T-helper 22 cell (primary cell): ENCODE results near the gene ADRA2B.
"Not testable (repeated sequence)": the region's sequence is repeated elsewhere in the genome, so short reads cannot be mapped to it uniquely, and the experiment has no call there.

Experiments
- DNase-seq: peaks from one replicate; pipeline ENCODE4 v3.0.0-alpha.2; 2020; ENCODE audit warnings: low read depth

ADRA2B gene

GRCh38 chr2:96088340-96089335 is 27.7 kb downstream of the ADRA2B start:
- no peak for DNase-seq

GRCh38 chr2:96087130-96087529 is 29.2 kb downstream of the ADRA2B start:
- DNase-seq, result no peak

GRCh38 chr2:96085541-96086355 is 30.6 kb downstream of the ADRA2B start:
- DNase-seq, result no peak

- DNase-seq, result not testable (repeated sequence)
These were observed 31.4 kb downstream of the ADRA2B start for GRCh38 chr2:96084858-96085518.

- DNase-seq, result no peak
These were observed 32.1 kb downstream of the ADRA2B start for GRCh38 chr2:96083989-96084857.

- no peak for DNase-seq
These were observed 33.1 kb downstream of the ADRA2B start for GRCh38 chr2:96083064-96083939.

GRCh38 chr2:96082211-96083063 is 33.9 kb downstream of the ADRA2B start:
- DNase-seq, result no peak

- no peak for DNase-seq
These were observed 35.3 kb downstream of the ADRA2B start for GRCh38 chr2:96081042-96081441.

GRCh38 chr2:96075199-96075771 is 41.1 kb downstream of the ADRA2B start:
- no peak for DNase-seq

GRCh38 chr2:96074156-96074555 is 42.2 kb downstream of the ADRA2B start:
- no peak for DNase-seq

GRCh38 chr2:96073170-96073775 is 43.1 kb downstream of the ADRA2B start:
- no peak for DNase-seq

GRCh38 chr2:96072746-96073145 is 43.6 kb downstream of the ADRA2B start:
- DNase-seq, result no peak

GRCh38 chr2:96071977-96072491 is 44.3 kb downstream of the ADRA2B start:
- not testable (repeated sequence) for DNase-seq

- not testable (repeated sequence) for DNase-seq
These were observed 45.0 kb downstream of the ADRA2B start for GRCh38 chr2:96071087-96071976.

GRCh38 chr2:96070351-96070750 is 46.0 kb downstream of the ADRA2B start:
- DNase-seq, result not testable (repeated sequence)

- not testable (repeated sequence) for DNase-seq
These were observed 46.5 kb downstream of the ADRA2B start for GRCh38 chr2:96069878-96070277.
